Epithelial cell of esophagus (primary cell): Measurements from ENCODE around the gene TENM4.

Experiments
- DNase-seq: peaks from one replicate; pipeline ENCODE4 v3.0.0; 2010; ENCODE audit warnings: low read depth
- H3K4me3 ChIP-seq: 2 replicates; pipeline ENCODE4 v1.5.1; 2011; ENCODE audit warnings: mild to moderate bottlenecking, low read length, control low read depth
- TF ChIP-seq, protein P1 (sequence below): IDR thresholded peaks from 2 replicates; pipeline ENCODE4 v1.5.1; 2011; ENCODE audit warnings: low read depth, mild to moderate bottlenecking, low read length, control low read depth, inconsistent platforms; ENCODE audit not compliant: insufficient read depth; ENCODE audit errors: missing control alignments

TENM4 gene

DNA sequence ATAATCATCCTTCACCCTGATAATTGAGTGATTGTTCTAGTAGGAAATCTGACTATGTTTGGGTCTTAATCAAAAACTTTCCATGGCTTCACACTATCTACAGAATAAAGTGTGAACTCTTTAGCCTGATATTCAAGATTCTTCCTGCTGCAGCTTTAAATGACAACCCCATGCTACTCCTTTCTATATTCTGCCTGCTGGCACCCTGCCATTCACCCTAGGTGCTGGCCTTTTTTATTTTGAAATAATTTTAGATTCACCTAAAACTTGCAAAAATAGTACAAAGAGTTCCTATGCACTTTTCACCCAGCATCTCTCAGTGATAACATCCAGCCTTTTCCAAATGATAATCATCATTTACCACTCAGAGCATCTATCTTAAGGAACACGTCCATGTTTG is 502.8 kb downstream of the TENM4 start:
- TF ChIP-seq, protein P1, sequence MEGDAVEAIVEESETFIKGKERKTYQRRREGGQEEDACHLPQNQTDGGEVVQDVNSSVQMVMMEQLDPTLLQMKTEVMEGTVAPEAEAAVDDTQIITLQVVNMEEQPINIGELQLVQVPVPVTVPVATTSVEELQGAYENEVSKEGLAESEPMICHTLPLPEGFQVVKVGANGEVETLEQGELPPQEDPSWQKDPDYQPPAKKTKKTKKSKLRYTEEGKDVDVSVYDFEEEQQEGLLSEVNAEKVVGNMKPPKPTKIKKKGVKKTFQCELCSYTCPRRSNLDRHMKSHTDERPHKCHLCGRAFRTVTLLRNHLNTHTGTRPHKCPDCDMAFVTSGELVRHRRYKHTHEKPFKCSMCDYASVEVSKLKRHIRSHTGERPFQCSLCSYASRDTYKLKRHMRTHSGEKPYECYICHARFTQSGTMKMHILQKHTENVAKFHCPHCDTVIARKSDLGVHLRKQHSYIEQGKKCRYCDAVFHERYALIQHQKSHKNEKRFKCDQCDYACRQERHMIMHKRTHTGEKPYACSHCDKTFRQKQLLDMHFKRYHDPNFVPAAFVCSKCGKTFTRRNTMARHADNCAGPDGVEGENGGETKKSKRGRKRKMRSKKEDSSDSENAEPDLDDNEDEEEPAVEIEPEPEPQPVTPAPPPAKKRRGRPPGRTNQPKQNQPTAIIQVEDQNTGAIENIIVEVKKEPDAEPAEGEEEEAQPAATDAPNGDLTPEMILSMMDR = no peak
- no peak overlapping the region for H3K4me3 ChIP-seq
- no peak for DNase-seq

DNA sequence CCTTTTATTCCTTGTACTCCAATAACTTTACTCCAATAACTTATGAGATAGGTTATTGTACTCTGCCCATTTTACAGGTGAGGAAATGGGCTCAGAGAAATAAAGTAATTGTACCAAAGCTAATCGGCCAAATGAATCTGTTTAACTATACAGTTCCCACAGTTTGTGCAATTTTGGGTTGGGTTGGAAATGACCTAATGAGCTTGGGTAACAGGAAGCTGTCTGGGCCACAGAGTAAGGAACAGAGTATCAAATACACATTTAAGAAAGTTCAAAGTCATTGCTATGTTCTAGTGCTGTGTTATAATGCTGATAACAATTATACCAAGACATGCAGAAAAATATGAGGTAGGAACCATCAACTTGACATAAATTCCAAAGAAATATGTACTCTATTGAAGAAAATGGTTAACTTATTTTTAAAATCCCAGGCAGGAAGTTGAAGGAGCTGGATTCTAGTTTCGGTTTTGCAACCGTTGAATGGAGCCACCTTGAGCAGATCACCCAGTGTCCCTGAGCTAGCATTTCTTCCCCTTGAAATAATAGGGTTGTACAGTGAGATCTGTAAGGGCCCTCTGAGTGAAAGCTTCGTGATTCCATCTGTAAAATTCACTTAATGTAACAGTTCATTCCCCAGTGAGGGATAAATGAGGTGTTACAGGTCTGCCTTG is 505.3 kb downstream of the TENM4 start:
- H3K4me3 ChIP-seq = no peak overlapping the region
- peak; percentile 16 for DNase-seq
- TF ChIP-seq, protein P1 = no peak

DNA sequence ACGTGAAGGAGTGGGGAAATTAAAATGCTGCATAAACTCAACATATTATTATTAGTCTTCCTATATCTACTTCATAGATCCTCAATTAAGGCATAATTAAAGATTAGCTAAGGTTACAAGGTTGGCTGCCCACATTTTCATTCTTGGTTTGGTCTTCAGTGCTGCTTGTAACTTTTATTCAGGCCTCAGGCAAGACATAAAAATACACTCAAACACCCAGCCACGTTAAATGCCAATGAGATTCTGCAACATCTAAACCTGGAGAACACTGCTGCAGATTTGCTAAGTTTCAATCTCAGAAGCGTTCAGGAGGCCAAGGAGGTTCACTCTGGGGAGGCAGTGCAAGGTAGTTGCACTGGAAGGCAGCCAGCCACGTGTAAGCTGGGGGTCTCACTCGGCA is 507.5 kb downstream of the TENM4 start:
- H3K4me3 ChIP-seq = no peak overlapping the region
- DNase-seq = no peak
- TF ChIP-seq, protein P1 = no peak

DNA sequence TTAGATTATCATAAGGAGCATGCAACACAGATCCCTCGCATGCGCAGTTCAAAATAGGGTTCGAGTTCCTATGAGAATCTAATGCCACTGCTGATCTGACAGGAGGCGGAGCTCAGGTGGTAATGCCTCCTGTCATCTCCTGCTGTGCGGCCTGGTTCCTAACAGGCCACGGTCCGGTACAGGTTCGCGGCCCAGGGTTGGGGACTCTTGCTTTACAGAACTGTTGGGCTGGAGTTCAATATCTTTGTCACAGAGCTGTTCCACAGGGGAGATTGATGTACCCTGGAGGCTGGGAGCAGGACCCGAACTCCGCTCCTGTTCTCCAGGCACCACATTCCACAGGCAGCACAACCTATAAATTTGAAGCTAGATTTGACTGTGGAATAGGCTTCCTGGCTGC is 508.1 kb downstream of the TENM4 start:
- H3K4me3 ChIP-seq = no peak overlapping the region
- DNase-seq = no peak
- TF ChIP-seq, protein P1 = no peak

DNA sequence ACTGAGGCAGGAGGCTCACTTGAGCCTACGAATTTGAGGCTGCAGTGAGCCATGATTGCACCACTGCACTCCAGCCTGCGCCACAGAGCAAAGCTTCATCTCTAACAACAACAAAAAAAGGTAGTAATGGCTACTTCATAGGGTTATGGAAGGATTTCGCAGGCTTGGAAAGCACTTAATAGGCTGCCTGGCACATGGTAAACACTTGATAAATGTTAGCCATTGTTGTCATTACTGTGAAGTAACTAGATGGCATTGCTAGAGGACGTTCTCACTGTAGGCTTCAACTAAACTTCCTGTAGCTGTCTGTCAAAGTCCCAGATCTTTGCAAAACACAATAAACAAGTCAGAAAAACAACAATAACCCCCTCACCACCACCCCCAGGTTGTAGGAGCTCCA is 508.9 kb downstream of the TENM4 start:
- TF ChIP-seq, protein P1 = no peak
- DNase-seq = no peak

DNA sequence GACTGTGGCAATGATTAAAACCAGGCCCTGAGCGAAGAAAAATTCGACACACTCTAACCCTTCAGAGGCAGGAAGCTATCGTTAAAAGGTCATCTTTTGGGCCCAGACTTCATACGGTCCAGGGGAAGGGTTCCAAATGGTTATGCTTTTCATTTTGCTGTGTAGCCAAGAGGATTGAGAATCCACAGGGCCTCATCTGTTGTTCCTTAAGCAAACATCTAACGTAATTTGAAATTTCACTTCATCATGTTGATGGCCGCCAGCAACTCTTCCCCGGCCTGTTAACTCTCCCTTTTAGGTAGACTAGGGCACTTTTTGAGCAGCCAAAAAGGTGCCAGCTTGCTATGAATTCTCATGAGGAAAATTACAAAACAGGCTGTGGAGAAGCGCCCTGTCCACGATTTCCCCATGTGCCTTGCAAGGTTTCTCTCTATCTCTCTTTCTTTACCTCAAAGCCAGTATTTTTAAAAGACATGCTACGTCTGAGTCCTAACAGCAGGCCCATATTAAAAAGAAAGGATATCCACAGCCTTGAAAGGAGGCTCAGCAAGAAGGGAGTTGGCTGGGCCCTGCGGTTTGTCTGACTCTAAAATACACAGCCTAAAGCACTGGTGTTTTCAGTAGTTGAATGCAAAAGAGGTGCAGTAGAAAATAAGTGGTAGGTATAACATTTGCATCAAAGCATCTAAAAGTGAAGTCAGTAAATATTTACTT is 509.9 kb downstream of the TENM4 start:
- H3K4me3 ChIP-seq = no peak overlapping the region
- TF ChIP-seq, protein P1 = no peak
- DNase-seq = no peak

More for the DNA sequence above, 508.9 kb downstream of the TENM4 start:
- H3K4me3 ChIP-seq = no peak overlapping the region

DNA sequence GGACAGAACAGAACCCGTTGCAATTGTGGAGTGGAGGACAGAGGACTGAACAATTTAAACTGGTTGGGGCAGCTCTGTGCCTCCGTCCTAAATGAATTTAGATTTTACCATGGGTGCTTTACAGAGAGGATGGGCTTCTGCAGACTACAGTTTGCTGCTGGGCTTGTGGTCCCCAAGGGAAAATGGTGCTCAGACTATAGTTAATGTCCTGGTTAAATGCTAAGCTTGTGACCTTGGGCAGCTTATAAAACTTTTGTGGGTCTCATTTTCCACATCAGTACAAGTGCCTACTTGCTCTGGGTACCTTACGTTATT is 511.0 kb downstream of the TENM4 start:
- TF ChIP-seq, protein P1 = no peak
- DNase-seq = no peak
- no peak overlapping the region for H3K4me3 ChIP-seq
